Measurements from ENCODE around the gene GPC2. TPM values are rescaled to one million over a fixed set of nuclear protein-coding genes. Genes with fewer than 3 reads are reported as not detected.

The GPC2 gene
- total and polyA plus RNA-seq, 7 donors, result 0.16 to 0.77 (median 0.34) TPM

GRCh38 chr7:100154651-100155491 lies 22.3 kb downstream of the GPC2 start:
- no peak overlapping the region for H3K4me3 ChIP-seq
- DNase-seq (no peak), ATAC-seq (no peak)
- H3K4me1 ChIP-seq, result peaks cover 17% of the 10 kb centered on the region
- no peak for TF ChIP-seq CTCF (IDR thresholded peaks at IDR 0.05)
- H3K27ac ChIP-seq, result no peak overlapping the region
- peaks cover 7 to 56% of the 10 kb centered on the region in 2 donors for H3K36me3 ChIP-seq (ENCODE audit: insufficient read depth in 1 of 2, low read depth in 1 of 2)
- intact Hi-C loops (cut with DNase I), result loop anchor here in 1 of 2 donors (10.0 kb wide), 1 partner anchor 60 kb away; the partner anchor contains the start of gene PVRIG
- no peaks in the 10 kb centered on the region for H3K9me3 ChIP-seq
- no peaks in the 10 kb centered on the region for H3K27me3 ChIP-seq (ENCODE audit: insufficient read depth in 3 of 3, low read length in 2 of 3)
- WGBS, 3 donors, result 71 to 75% (median 73%) methylated on average over 29 to 30 of the region's 30 CpGs

GRCh38 chr7:100153708-100154535 lies 23.3 kb downstream of the GPC2 start:
- H3K36me3 ChIP-seq (ENCODE audit: insufficient read depth in 1 of 2, low read depth in 1 of 2), result peaks cover 7 to 56% of the 10 kb centered on the region in 2 donors

GRCh38 chr7:100152937-100153666 lies 24.1 kb downstream of the GPC2 start:
- Histone ChIP-seq H3K36me3 (ENCODE audit: insufficient read depth in 1 of 2, low read depth in 1 of 2) (peaks cover 7 to 56% of the 10 kb centered on the region in 2 donors), H3K27me3 (ENCODE audit: insufficient read depth in 3 of 3, low read length in 2 of 3) (no peaks in the 10 kb centered on the region), H3K4me3 (no peak overlapping the region), H3K4me1 (peaks cover 24% of the 10 kb centered on the region), H3K27ac (no peak overlapping the region), H3K9me3 (no peaks in the 10 kb centered on the region)
- ATAC-seq (no peak), DNase-seq (no peak)
- 87 to 90% (median 89%) methylated on average over 18 of the region's 18 CpGs for WGBS, 3 donors
- intact Hi-C loops (cut with DNase I), result loop anchor here in 1 of 2 donors (10.0 kb wide), 1 partner anchor 62 kb away; the partner anchor contains the start of gene PVRIG
- TF ChIP-seq CTCF (IDR thresholded peaks at IDR 0.05), result no peak

More at GRCh38 chr7:100153708-100154535, 23.3 kb downstream of the GPC2 start:
- no peak for ATAC-seq
- intact Hi-C loops (cut with DNase I), result loop anchor here in 1 of 2 donors (10.0 kb wide), 1 partner anchor 61 kb away; the partner anchor contains the start of gene PVRIG
- no peak overlapping the region for H3K27ac ChIP-seq
- no peaks in the 10 kb centered on the region for H3K27me3 ChIP-seq (ENCODE audit: insufficient read depth in 3 of 3, low read length in 2 of 3)
- TF ChIP-seq CTCF (IDR thresholded peaks at IDR 0.05), result no peak
- H3K4me1 ChIP-seq, result peaks cover 23% of the 10 kb centered on the region
- no peak overlapping the region for H3K4me3 ChIP-seq
- WGBS, 3 donors, result 74 to 79% (median 75%) methylated on average over 15 to 16 of the region's 16 CpGs
- DNase-seq, result no peak
- H3K9me3 ChIP-seq, result no peaks in the 10 kb centered on the region

GRCh38 chr7:100152404-100152803 lies 24.8 kb downstream of the GPC2 start:
- no peak for TF ChIP-seq CTCF (IDR thresholded peaks at IDR 0.05)
- H3K27ac ChIP-seq, result no peak overlapping the region
- peaks cover 7 to 56% of the 10 kb centered on the region in 2 donors for H3K36me3 ChIP-seq (ENCODE audit: insufficient read depth in 1 of 2, low read depth in 1 of 2)
- H3K9me3 ChIP-seq, result no peaks in the 10 kb centered on the region
- H3K4me1 ChIP-seq, result peaks cover 21% of the 10 kb centered on the region
- no peak for ATAC-seq
- no peak overlapping the region for H3K4me3 ChIP-seq
- no peaks in the 10 kb centered on the region for H3K27me3 ChIP-seq (ENCODE audit: insufficient read depth in 3 of 3, low read length in 2 of 3)
- intact Hi-C loops (cut with DNase I), result loop anchor here in 1 of 2 donors (10.0 kb wide), 1 partner anchor 62 kb away; the partner anchor contains the start of gene PVRIG
- DNase-seq, result no peak
